GM10248 (cell line): ENCODE results near the gene GGACT.

Experiments
- CTCF ChIA-PET: fragments of 300-600 bp; sonication (Branson Sonifier 250); formaldehyde crosslinking; extraction: SDS; loops from one replicate; lab custom pipeline; 2021; ENCODE audit warnings: antibody characterized with exemption; lab: Yijun Ruan, JAX
- POLR2A ChIA-PET: fragments of 350-650 bp; sonication (Branson Sonifier 250); formaldehyde crosslinking; extraction: SDS; loops from one replicate; lab custom pipeline; 2020; ENCODE audit warnings: antibody characterized with exemption; lab: Yijun Ruan, JAX
- DNase-seq: peaks from one replicate; pipeline ENCODE4 v3.0.0; 2012; ENCODE audit errors: extremely low spot score
- CTCF ChIP-seq: IDR thresholded peaks from 2 replicates; pipeline ENCODE4 v1.5.1; 2012; ENCODE audit warnings: mild to moderate bottlenecking, low read depth; ENCODE audit errors: extremely low read depth, missing control alignments, control extremely low read depth

GGACT gene

GRCh38 chr13:100515410-100515800 lies 73.2 kb downstream of the GGACT start:
- TF ChIP-seq CTCF, result no peak
- ChIA-PET CTCF (interaction anchor here (0.7 to 7.8 kb wide), 35 partner anchors 9 to 1076 kb away, joined by 3 to 65 read pairs (median 3); partner anchors contain the start of gene ZIC2), POLR2A (no interaction called here)
- no peak for DNase-seq

- peak; percentile 90 for TF ChIP-seq CTCF
- peak; percentile 83 for DNase-seq
- ChIA-PET CTCF (interaction anchor here (0.7 to 7.8 kb wide), 37 partner anchors 8 to 1075 kb away, joined by 3 to 65 read pairs (median 3); partner anchors contain the start of gene ZIC2), POLR2A (no interaction called here)
Measured at GRCh38 chr13:100514788-100515409, 73.7 kb downstream of the GGACT start.

GRCh38 chr13:100513987-100514670 lies 74.5 kb downstream of the GGACT start:
- ChIA-PET POLR2A (no interaction called here), CTCF (interaction anchor here (0.8 to 7.8 kb wide), 21 partner anchors 10 to 1075 kb away, joined by 3 to 65 read pairs (median 4); no protein-coding TSS in a partner anchor)
- TF ChIP-seq CTCF, result no peak
- DNase-seq, result no peak

GRCh38 chr13:100513171-100513570 lies 75.4 kb downstream of the GGACT start:
- POLR2A ChIA-PET, result no interaction called here
- CTCF ChIA-PET, result interaction anchor here (1.5 to 7.8 kb wide), 7 partner anchors 12 to 858 kb away, joined by 3 to 65 read pairs (median 18); no protein-coding TSS in a partner anchor
- DNase-seq, result no peak
- TF ChIP-seq CTCF, result no peak

- POLR2A ChIA-PET, result no interaction called here
- CTCF ChIA-PET, result interaction anchor here (1.7 to 7.8 kb wide), 5 partner anchors 12 to 857 kb away, joined by 4 to 65 read pairs (median 38); no protein-coding TSS in a partner anchor
- no peak for DNase-seq
- no peak for TF ChIP-seq CTCF
Measured at GRCh38 chr13:100512422-100512821, 76.2 kb downstream of the GGACT start.

GRCh38 chr13:100511466-100511865 lies 77.1 kb downstream of the GGACT start:
- ChIA-PET POLR2A (no interaction called here), CTCF (interaction anchor here (1.4 to 7.8 kb wide), 4 partner anchors 10 to 1075 kb away, joined by 4 to 65 read pairs (median 32); no protein-coding TSS in a partner anchor)
- no peak for DNase-seq
- TF ChIP-seq CTCF, result no peak
